Measurements from ENCODE around the gene P2RY13.

P2RY13 gene

GRCh38 chr3:151293127-151293526 is 36.2 kb downstream of the P2RY13 start:
- no peak for DNase-seq (ENCODE audit: low read depth)

GRCh38 chr3:151290673-151291072 is 38.7 kb downstream of the P2RY13 start:
- no peak for DNase-seq (ENCODE audit: low read depth)

GRCh38 chr3:151289445-151289844 is 39.9 kb downstream of the P2RY13 start:
- DNase-seq (ENCODE audit: low read depth), result no peak

GRCh38 chr3:151285940-151286339 is 43.4 kb downstream of the P2RY13 start:
- no peak for DNase-seq (ENCODE audit: low read depth)

GRCh38 chr3:151283907-151284461 is 45.4 kb downstream of the P2RY13 start:
- DNase-seq (ENCODE audit: low read depth), result no peak

GRCh38 chr3:151283387-151283786 is 46.0 kb downstream of the P2RY13 start:
- no peak for DNase-seq (ENCODE audit: low read depth)

GRCh38 chr3:151282921-151283320 is 46.4 kb downstream of the P2RY13 start:
- DNase-seq (ENCODE audit: low read depth), result no peak

GRCh38 chr3:151281671-151282324 is 47.6 kb downstream of the P2RY13 start:
- no peak for DNase-seq (ENCODE audit: low read depth)

GRCh38 chr3:151278230-151278629 is 51.1 kb downstream of the P2RY13 start, which contains the start of gene P2RY14:
TSS of gene P2RY14 (minus strand) at chr3:151278542. CDS start at chr3:151214316, 64,226 bp downstream.
- DNase-seq (ENCODE audit: low read depth), result no peak

- DNase-seq (ENCODE audit: low read depth), result no peak
Measured at GRCh38 chr3:151276687-151277042, 52.7 kb downstream of the P2RY13 start.
